Prostate gland (tissue), 2 donors: ENCODE results near the gene MUC5AC.

Experiments
- POLR2AphosphoS5 ChIP-seq: sonication (generic); formaldehyde crosslinking; IDR thresholded peaks from one replicate; pipeline ENCODE4 v1.6.1; 2017; ENCODE audit warnings: antibody characterized with exemption
- TF ChIP-seq, protein P1 (sequence below), 4 experiments: fragments of 200-600 bp in 2 of 4; fragments of 450-650 bp in 2 of 4; sonication (generic) in 2 of 4; IDR thresholded peaks; 1 replicate in 3 of 4; 2 replicates in 1 of 4; pipeline ENCODE4 v1.5.1; 2016 to 2019; ENCODE audit warnings: antibody characterized with exemption in 4 of 4, mild to moderate bottlenecking in 2 of 4, moderate library complexity in 2 of 4

DNA sequence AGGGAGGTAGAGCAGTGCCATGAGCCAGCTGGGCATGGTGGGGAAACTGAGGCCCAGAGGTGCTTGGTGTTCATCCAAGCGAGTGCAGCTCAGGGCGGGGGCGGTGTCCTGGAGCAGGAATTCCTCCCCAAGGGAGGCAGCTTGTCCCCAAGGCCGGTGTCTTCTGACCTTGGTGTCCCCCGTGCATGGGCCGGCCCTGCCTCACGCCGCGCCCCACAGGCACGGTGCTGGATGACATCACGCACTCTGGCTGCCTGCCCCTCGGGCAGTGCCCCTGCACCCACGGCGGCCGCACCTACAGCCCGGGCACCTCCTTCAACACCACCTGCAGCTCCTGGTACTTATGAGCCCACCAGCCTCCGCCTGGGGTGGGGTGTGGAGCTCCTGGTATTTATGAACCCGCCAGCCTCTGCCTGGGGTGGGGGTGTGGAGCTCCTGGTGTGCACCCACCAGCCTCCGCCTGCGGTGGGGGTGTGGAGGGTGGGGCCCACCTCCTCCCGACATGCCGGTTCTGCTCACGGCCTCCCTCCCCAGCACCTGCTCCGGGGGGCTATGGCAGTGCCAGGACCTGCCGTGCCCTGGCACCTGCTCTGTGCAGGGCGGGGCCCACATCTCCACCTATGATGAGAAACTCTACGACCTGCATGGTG, 71.8 kb downstream of the MUC5AC start:
- TF ChIP-seq, protein P1, sequence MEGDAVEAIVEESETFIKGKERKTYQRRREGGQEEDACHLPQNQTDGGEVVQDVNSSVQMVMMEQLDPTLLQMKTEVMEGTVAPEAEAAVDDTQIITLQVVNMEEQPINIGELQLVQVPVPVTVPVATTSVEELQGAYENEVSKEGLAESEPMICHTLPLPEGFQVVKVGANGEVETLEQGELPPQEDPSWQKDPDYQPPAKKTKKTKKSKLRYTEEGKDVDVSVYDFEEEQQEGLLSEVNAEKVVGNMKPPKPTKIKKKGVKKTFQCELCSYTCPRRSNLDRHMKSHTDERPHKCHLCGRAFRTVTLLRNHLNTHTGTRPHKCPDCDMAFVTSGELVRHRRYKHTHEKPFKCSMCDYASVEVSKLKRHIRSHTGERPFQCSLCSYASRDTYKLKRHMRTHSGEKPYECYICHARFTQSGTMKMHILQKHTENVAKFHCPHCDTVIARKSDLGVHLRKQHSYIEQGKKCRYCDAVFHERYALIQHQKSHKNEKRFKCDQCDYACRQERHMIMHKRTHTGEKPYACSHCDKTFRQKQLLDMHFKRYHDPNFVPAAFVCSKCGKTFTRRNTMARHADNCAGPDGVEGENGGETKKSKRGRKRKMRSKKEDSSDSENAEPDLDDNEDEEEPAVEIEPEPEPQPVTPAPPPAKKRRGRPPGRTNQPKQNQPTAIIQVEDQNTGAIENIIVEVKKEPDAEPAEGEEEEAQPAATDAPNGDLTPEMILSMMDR (IDR thresholded peaks at IDR 0.05) = no peak
- TF ChIP-seq POLR2AphosphoS5 = no peak
